ENCODE measurements around the gene ODAD2.
"Not testable (repeated sequence)": the region's sequence is repeated elsewhere in the genome, so short reads cannot be mapped to it uniquely, and the experiment has no call there.

Gene ODAD2

GRCh38 chr10:27969931-27970330 is 28.9 kb downstream of the ODAD2 start:
- DNase-seq = not testable (repeated sequence)

- DNase-seq = no peak
Observed at GRCh38 chr10:27959093-27959715, 39.7 kb downstream of the ODAD2 start.

- not testable (repeated sequence) for DNase-seq
Observed at GRCh38 chr10:27958383-27958782, 40.5 kb downstream of the ODAD2 start.

GRCh38 chr10:27950242-27950564 is 48.7 kb downstream of the ODAD2 start:
- no peak for DNase-seq

GRCh38 chr10:27949528-27950241 is 49.2 kb downstream of the ODAD2 start:
- no peak for DNase-seq

GRCh38 chr10:27948186-27948585 is 50.7 kb downstream of the ODAD2 start:
- DNase-seq = no peak

- no peak for DNase-seq
Observed at GRCh38 chr10:27947540-27947939, 51.3 kb downstream of the ODAD2 start.

GRCh38 chr10:27944005-27944404 is 54.9 kb downstream of the ODAD2 start:
- DNase-seq = no peak

GRCh38 chr10:27914888-27915287 is 84.0 kb downstream of the ODAD2 start:
- no peak for DNase-seq

GRCh38 chr10:27912231-27912630 is 86.6 kb downstream of the ODAD2 start:
- DNase-seq = no peak

GRCh38 chr10:27911539-27911938 is 87.3 kb downstream of the ODAD2 start:
- no peak for DNase-seq

GRCh38 chr10:27911011-27911410 is 87.9 kb downstream of the ODAD2 start:
- DNase-seq = no peak

- peak in 1 of 2 experiments; percentile 16 for DNase-seq
Observed at GRCh38 chr10:27908231-27908630, 90.6 kb downstream of the ODAD2 start.

GRCh38 chr10:27899485-27899884 is 99.4 kb downstream of the ODAD2 start:
- DNase-seq = not testable (repeated sequence)

- no peak for DNase-seq
Observed at GRCh38 chr10:27899058-27899457, 99.8 kb downstream of the ODAD2 start.

GRCh38 chr10:27893358-27893954 is 105.4 kb downstream of the ODAD2 start:
- no peak for DNase-seq

- no peak for DNase-seq
Observed at GRCh38 chr10:27890971-27891370, 107.9 kb downstream of the ODAD2 start.

GRCh38 chr10:27889518-27889917 is 109.4 kb downstream of the ODAD2 start:
- no peak for DNase-seq

GRCh38 chr10:27884185-27884641 is 114.7 kb downstream of the ODAD2 start:
- DNase-seq = no peak

GRCh38 chr10:27878281-27878680 is 120.6 kb downstream of the ODAD2 start:
- DNase-seq = no peak

GRCh38 chr10:27865221-27865635 is 133.7 kb downstream of the ODAD2 start:
- no peak for DNase-seq

- no peak for DNase-seq
Observed at GRCh38 chr10:27861781-27862180, 137.1 kb downstream of the ODAD2 start.

- peak; percentile 48 to 90 for DNase-seq
Observed at GRCh38 chr10:27857616-27858015, 141.3 kb downstream of the ODAD2 start.

- DNase-seq = no peak
Observed at GRCh38 chr10:27844223-27844622, 154.7 kb downstream of the ODAD2 start.

All from NCI-H2081 (cell line).